Keratinocyte (primary cell): ENCODE measurements around the gene NGDN. TPM values are rescaled to one million over a fixed set of nuclear protein-coding genes. Genes with fewer than 3 reads are reported as not detected.

Source experiments
- DNase-seq: peaks from one replicate; pipeline ENCODE4 v3.0.0-alpha.2; 2011; ENCODE audit warnings: low read depth, missing footprints, low spot score
- FAIRE-seq: peaks from 2 replicates; lab custom pipeline; 2011; peaks lifted over from hg19 to GRCh38; lab: Jason Lieb, UNC
- H2AFZ ChIP-seq: 2 replicates; pipeline ENCODE4 v1.6.0; 2012; ENCODE audit warnings: low read length, control low read depth, inconsistent platforms; ENCODE audit not compliant: control insufficient read depth
- H3K27ac ChIP-seq: 2 replicates; pipeline ENCODE4 v1.5.1; 2011; ENCODE audit warnings: low read length; ENCODE audit not compliant: control insufficient read depth, insufficient read depth
- H3K27me3 ChIP-seq: 3 replicates; pipeline ENCODE4 v1.6.0; 2011; ENCODE audit warnings: low read length; ENCODE audit not compliant: control insufficient read depth, insufficient read depth; ENCODE audit errors: extremely low read depth
- H3K36me3 ChIP-seq, 2 experiments: 2 replicates in 1 of 2; 3 replicates in 1 of 2; pipeline ENCODE4 v1.5.1; 2011; ENCODE audit warnings: low read length in 2 of 2, mild to moderate bottlenecking in 1 of 2; ENCODE audit not compliant: control insufficient read depth in 2 of 2, insufficient read depth in 2 of 2; ENCODE audit errors: extremely low read depth in 1 of 2
- H3K4me1 ChIP-seq: 3 replicates; pipeline ENCODE4 v1.5.1; 2011; ENCODE audit warnings: low read length; ENCODE audit not compliant: control insufficient read depth, insufficient read depth; ENCODE audit errors: extremely low read depth
- H3K4me2 ChIP-seq: 3 replicates; pipeline ENCODE4 v1.6.0; 2011; ENCODE audit warnings: low read depth, low read length; ENCODE audit not compliant: control insufficient read depth, insufficient read depth; ENCODE audit errors: extremely low read depth
- H3K4me3 ChIP-seq, 3 experiments: fragments of 200-600 bp in 1 of 3; sonication (generic) in 1 of 3; 2 replicates in 2 of 3; 3 replicates in 1 of 3; pipeline ENCODE4 v1.5.1; 2011 to 2016; ENCODE audit warnings: low read length in 3 of 3, mild to moderate bottlenecking in 3 of 3, control low read depth in 2 of 3, inconsistent platforms in 1 of 3, low read depth in 1 of 3, mixed read lengths in 1 of 3, mixed run types in 1 of 3, moderate library complexity in 1 of 3; ENCODE audit not compliant: control insufficient read depth in 2 of 3, insufficient read depth in 2 of 3; ENCODE audit errors: extremely low read depth in 1 of 3
- H3K79me2 ChIP-seq: 2 replicates; pipeline ENCODE4 v1.6.0; 2012; ENCODE audit warnings: low read length; ENCODE audit not compliant: control insufficient read depth, insufficient read depth
- H3K9ac ChIP-seq: 3 replicates; pipeline ENCODE4 v1.6.0; 2011; ENCODE audit warnings: low read length; ENCODE audit not compliant: control insufficient read depth, insufficient read depth; ENCODE audit errors: extremely low read depth
- H3K9me1 ChIP-seq: 3 replicates; pipeline ENCODE4 v1.6.0; 2011; ENCODE audit warnings: low read length; ENCODE audit not compliant: control insufficient read depth, insufficient read depth; ENCODE audit errors: extremely low read depth
- H3K9me3 ChIP-seq: 2 replicates; pipeline ENCODE4 v1.5.1; 2012; ENCODE audit warnings: low read depth, low read length; ENCODE audit not compliant: control insufficient read depth
- H4K20me1 ChIP-seq: 3 replicates; pipeline ENCODE4 v1.6.0; 2011; ENCODE audit warnings: low read length; ENCODE audit not compliant: control insufficient read depth, insufficient read depth; ENCODE audit errors: extremely low read depth
- CTCF ChIP-seq, 3 experiments: IDR thresholded peaks in 1 of 3; conservative IDR thresholded peaks in 1 of 3; optimal IDR thresholded peaks in 1 of 3; 2 replicates in 2 of 3; 3 replicates in 1 of 3; pipeline versions ENCODE3 to v1.5.1; 2011; ENCODE audit warnings: low read length in 3 of 3, mild to moderate bottlenecking in 3 of 3, moderate library complexity in 2 of 3, control low read depth in 1 of 3, inconsistent platforms in 1 of 3; ENCODE audit not compliant: insufficient read depth in 2 of 3; ENCODE audit errors: extremely low read depth in 1 of 3
- EZH2 ChIP-seq: IDR thresholded peaks from one replicate; pipeline ENCODE4 v1.6.1; 2012; ENCODE audit warnings: inconsistent platforms, mild to moderate bottlenecking, low read length, moderate library complexity
- dilution Hi-C: fragments of 300-500 bp; cut with MboI; formaldehyde crosslinking; loops from one replicate; pipeline ENCODE4 v1.7.0; 2020; ENCODE audit warnings: low sequenced_read_pairs; ENCODE audit not compliant: extremely low pct_ligation_motif_present
- polyA plus RNA-seq, 5 experiments: library from polyadenylated mRNA; depleted of rRNA in 3 of 5; stranded (reverse) in 3 of 5; stranded (forward) in 1 of 5; unstranded in 1 of 5; fragments of >200 nt; gene quantifications; 1 replicate in 1 of 5; 2 replicates in 3 of 5; 3 replicates in 1 of 5; pipeline versions ENCODE4 v1.2.1 to v1.2.3, GENCODE V29; 2011 to 2012; ENCODE audit warnings: missing spikeins in 2 of 5, low read depth in 1 of 5, low replicate concordance in 1 of 5

NGDN gene
- polyA plus RNA-seq, 1 donor (not counting 4 experiments of a cell fraction or from before 2014, with no cell fraction given) = 58.7 TPM

- dilution Hi-C loops = no loop called here
- Histone ChIP-seq H3K27me3 (peaks cover 4% of the 10 kb centered on the region), H3K4me1 (peaks cover 5% of the 10 kb centered on the region), H3K4me2 (no peak overlapping the region), H3K9ac (no peak overlapping the region), H3K79me2 (no peaks in the 10 kb centered on the region), H3K9me1 (no peaks in the 10 kb centered on the region), H2AFZ (no peak overlapping the region), H3K4me3 (no peak overlapping the region), H3K9me3 (no peaks in the 10 kb centered on the region), H4K20me1 (no peaks in the 10 kb centered on the region), H3K27ac (no peak overlapping the region), H3K36me3 (no peaks in the 10 kb centered on the region)
- DNase-seq (no peak), FAIRE-seq (no peak)
- TF ChIP-seq EZH2 = no peak
Measured at GRCh38 chr14:23442721-23443356, 26.7 kb upstream of the NGDN start.

DNA sequence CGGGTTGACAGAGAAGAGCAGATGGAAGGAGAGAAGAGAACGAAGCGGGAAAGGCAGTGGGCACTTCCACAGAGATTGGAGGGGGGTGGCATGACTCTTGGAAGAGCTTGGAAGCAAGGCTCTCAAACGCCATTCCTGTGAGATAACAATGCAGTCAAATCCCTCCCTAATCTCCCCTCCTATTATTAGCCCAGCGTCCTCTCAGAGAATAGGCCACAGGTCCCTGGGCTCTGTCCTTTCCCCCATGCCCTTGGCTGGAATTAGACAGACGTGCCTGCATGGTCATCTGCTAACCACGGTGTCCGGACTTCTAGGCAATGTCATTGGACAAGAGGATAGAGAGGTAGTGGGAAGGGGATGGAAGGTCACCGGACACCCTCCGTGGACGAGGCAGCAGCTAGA lies 26.1 kb upstream of the NGDN start:
- Histone ChIP-seq H2AFZ (no peak overlapping the region), H3K4me2 (no peak overlapping the region), H3K4me1 (peaks cover 5% of the 10 kb centered on the region), H4K20me1 (no peaks in the 10 kb centered on the region), H3K36me3 (no peaks in the 10 kb centered on the region), H3K27me3 (peaks cover 4% of the 10 kb centered on the region), H3K9me1 (no peaks in the 10 kb centered on the region), H3K9ac (no peak overlapping the region), H3K27ac (no peak overlapping the region), H3K79me2 (no peaks in the 10 kb centered on the region), H3K9me3 (no peaks in the 10 kb centered on the region), H3K4me3 (no peak overlapping the region)
- no peak for FAIRE-seq
- TF ChIP-seq EZH2 (no peak), CTCF (optimal IDR thresholded peaks at IDR 0.05 in 1 of 3, IDR thresholded peaks at IDR 0.05 in 1 of 3, conservative IDR thresholded peaks at IDR 0.05 in 1 of 3; ENCODE audit: extremely low read depth in 1 of 3, insufficient read depth in 2 of 3, low read length in 3 of 3) (no peak)
- dilution Hi-C loops = no loop called here
- DNase-seq = no peak

- Histone ChIP-seq H3K4me1 (peaks cover 5% of the 10 kb centered on the region), H3K9me3 (no peaks in the 10 kb centered on the region), H3K36me3 (no peaks in the 10 kb centered on the region), H3K9me1 (no peaks in the 10 kb centered on the region), H2AFZ (no peak overlapping the region), H3K27me3 (peaks cover 4% of the 10 kb centered on the region), H4K20me1 (no peaks in the 10 kb centered on the region), H3K27ac (no peak overlapping the region), H3K4me2 (no peak overlapping the region), H3K9ac (no peak overlapping the region), H3K79me2 (no peaks in the 10 kb centered on the region), H3K4me3 (no peak overlapping the region)
- dilution Hi-C loops = no loop called here
- DNase-seq (no peak), FAIRE-seq (no peak)
- TF ChIP-seq CTCF (optimal IDR thresholded peaks at IDR 0.05 in 1 of 3, IDR thresholded peaks at IDR 0.05 in 1 of 3, conservative IDR thresholded peaks at IDR 0.05 in 1 of 3; ENCODE audit: extremely low read depth in 1 of 3, insufficient read depth in 2 of 3, low read length in 3 of 3) (no peak), EZH2 (no peak)
Measured at GRCh38 chr14:23443881-23444280, 25.6 kb upstream of the NGDN start.
